ENCODE measurements around the gene GPR26. TPM values are rescaled to one million over a fixed set of nuclear protein-coding genes. Genes with fewer than 3 reads are reported as not detected.

The GPR26 gene
- total RNA-seq, 4 donors from 2014 or later: not detected

- no peak for TF ChIP-seq CTCF (IDR thresholded peaks at IDR 0.05)
- ATAC-seq (ENCODE audit: low FRiP score) (no peak), DNase-seq (ENCODE audit: low spot score) (no peak)
Observed at GRCh38 chr10:123703195-123703790, 37.1 kb downstream of the GPR26 start.

GRCh38 chr10:123704076-123704475 is 37.9 kb downstream of the GPR26 start:
- no peak for ATAC-seq (ENCODE audit: low FRiP score)
- no peak for TF ChIP-seq CTCF (IDR thresholded peaks at IDR 0.05)
- DNase-seq (ENCODE audit: low spot score): no peak

- TF ChIP-seq CTCF (IDR thresholded peaks at IDR 0.05): no peak
- DNase-seq (ENCODE audit: low spot score): no peak
- ATAC-seq (ENCODE audit: low FRiP score): no peak
Observed at GRCh38 chr10:123704812-123705211, 38.7 kb downstream of the GPR26 start.

- TF ChIP-seq CTCF (IDR thresholded peaks at IDR 0.05): no peak
- DNase-seq (ENCODE audit: low spot score) (no peak), ATAC-seq (ENCODE audit: low FRiP score) (no peak)
Observed at GRCh38 chr10:123706236-123706635, 40.1 kb downstream of the GPR26 start.

- no peak for TF ChIP-seq CTCF (IDR thresholded peaks at IDR 0.05)
- ATAC-seq (ENCODE audit: low FRiP score): no peak
Observed at GRCh38 chr10:123715546-123715945, 49.4 kb downstream of the GPR26 start.

GRCh38 chr10:123717336-123717735 is 51.2 kb downstream of the GPR26 start:
- DNase-seq (ENCODE audit: low spot score): no peak
- TF ChIP-seq CTCF (IDR thresholded peaks at IDR 0.05): no peak
- ATAC-seq (ENCODE audit: low FRiP score): no peak

More at GRCh38 chr10:123715546-123715945, 49.4 kb downstream of the GPR26 start:
- DNase-seq (ENCODE audit: low spot score): no peak

GRCh38 chr10:123718544-123719060 is 52.4 kb downstream of the GPR26 start:
- DNase-seq (ENCODE audit: low spot score) (no peak), ATAC-seq (ENCODE audit: low FRiP score) (no peak)
- TF ChIP-seq CTCF (IDR thresholded peaks at IDR 0.05): no peak

Data from omental fat pad (tissue), 4 donors.